DND-41 (cell line): ENCODE data around the gene AXIN1.

Experiments used
- ATAC-seq: fragments of 200-7000 bp; cut with Tn5 transposase; 3 replicates; pipeline ENCODE4 v1.9.1; 2021; ENCODE audit warnings: low read depth; ENCODE audit not compliant: insufficient read depth
- DNase-seq: peaks from one replicate; pipeline ENCODE4 v3.0.0-alpha.2; 2020
- H2AFZ ChIP-seq: 2 replicates; pipeline ENCODE4 v1.6.0; 2012; ENCODE audit warnings: low read depth, low read length
- H3K27ac ChIP-seq: 2 replicates; pipeline ENCODE4 v1.5.1; 2012; ENCODE audit warnings: low read length, inconsistent platforms
- H3K27me3 ChIP-seq: fragments of 200-600 bp; sonication (generic); 2 replicates; pipeline ENCODE4 v1.6.0; 2012; ENCODE audit warnings: low read length, mild to moderate bottlenecking, inconsistent platforms; ENCODE audit not compliant: insufficient read depth, poor library complexity
- H3K36me3 ChIP-seq: 2 replicates; pipeline ENCODE4 v1.5.1; 2012; ENCODE audit warnings: low read length, inconsistent platforms; ENCODE audit not compliant: insufficient read depth
- H3K4me1 ChIP-seq: 2 replicates; pipeline ENCODE4 v1.5.1; 2012; ENCODE audit warnings: mild to moderate bottlenecking, low read length; ENCODE audit not compliant: insufficient read depth
- H3K4me2 ChIP-seq: 2 replicates; pipeline ENCODE4 v1.6.0; 2012; ENCODE audit warnings: mild to moderate bottlenecking, moderate library complexity, low read length, inconsistent platforms; ENCODE audit not compliant: insufficient read depth
- H3K4me3 ChIP-seq, 2 experiments: fragments of 200-600 bp in 1 of 2; shearing (Covaris generic) in 1 of 2; 2 replicates each; pipeline ENCODE4 v1.5.1; 2012 to 2016; ENCODE audit warnings: inconsistent platforms in 2 of 2, low read length in 2 of 2, mild to moderate bottlenecking in 2 of 2, low read depth in 1 of 2, moderate library complexity in 1 of 2
- H3K79me2 ChIP-seq: 2 replicates; pipeline ENCODE4 v1.6.0; 2012; ENCODE audit warnings: low read length, inconsistent platforms; ENCODE audit not compliant: insufficient read depth
- H3K9ac ChIP-seq: 2 replicates; pipeline ENCODE4 v1.6.0; 2012; ENCODE audit warnings: low read depth, mild to moderate bottlenecking, inconsistent platforms, low read length, moderate library complexity
- H3K9me3 ChIP-seq: 2 replicates; pipeline ENCODE4 v1.5.1; 2012; ENCODE audit warnings: low read length, moderate library complexity, mild to moderate bottlenecking, inconsistent platforms; ENCODE audit not compliant: insufficient read depth, severe bottlenecking
- H4K20me1 ChIP-seq: 2 replicates; pipeline ENCODE4 v1.6.0; 2012; ENCODE audit warnings: low read length; ENCODE audit not compliant: insufficient read depth
- CTCF ChIP-seq: IDR thresholded peaks from 2 replicates; pipeline ENCODE4 v1.5.1; 2012; ENCODE audit warnings: borderline replicate concordance, low read length, moderate library complexity, mild to moderate bottlenecking; ENCODE audit not compliant: poor library complexity, severe bottlenecking; ENCODE audit errors: extremely low read depth
- EZH2 ChIP-seq: IDR thresholded peaks from 3 replicates; pipeline ENCODE4 v1.6.1; 2012; ENCODE audit warnings: borderline replicate concordance, low read depth, mild to moderate bottlenecking, moderate library complexity, low read length, inconsistent platforms; ENCODE audit not compliant: severe bottlenecking

The AXIN1 gene

GRCh38 chr16:322476-323143, 29.9 kb downstream of the AXIN1 start:
- no peak overlapping the region for H3K9ac ChIP-seq
- no peak overlapping the region for H2AFZ ChIP-seq
- H3K27ac ChIP-seq: no peak overlapping the region
- no peaks in the 10 kb centered on the region for H3K27me3 ChIP-seq
- peaks cover 28% of the 10 kb centered on the region for H3K36me3 ChIP-seq
- H3K4me1 ChIP-seq: no peaks in the 10 kb centered on the region
- no peaks in the 10 kb centered on the region for H3K9me3 ChIP-seq
- peaks cover 84% of the 10 kb centered on the region for H3K79me2 ChIP-seq
- DNase-seq (no peak), ATAC-seq (no peak)
- no peak overlapping the region for H3K4me2 ChIP-seq
- no peak for TF ChIP-seq EZH2
- TF ChIP-seq CTCF: no peak
- H3K4me3 ChIP-seq: no peak overlapping the region
- H4K20me1 ChIP-seq: peaks cover 83% of the 10 kb centered on the region

- Histone ChIP-seq H3K9ac (no peak overlapping the region), H3K27ac (no peak overlapping the region), H3K4me1 (no peaks in the 10 kb centered on the region), H3K4me3 (no peak overlapping the region), H3K79me2 (peaks cover 87% of the 10 kb centered on the region), H4K20me1 (peaks cover 87% of the 10 kb centered on the region), H3K27me3 (no peaks in the 10 kb centered on the region), H2AFZ (no peak overlapping the region), H3K4me2 (no peak overlapping the region), H3K9me3 (no peaks in the 10 kb centered on the region), H3K36me3 (peaks cover 32% of the 10 kb centered on the region)
- TF ChIP-seq CTCF: no peak
- no peak for TF ChIP-seq EZH2
- DNase-seq (no peak), ATAC-seq (no peak)
Measured at GRCh38 chr16:321532-321931, 31.0 kb downstream of the AXIN1 start.

- H3K9ac ChIP-seq: no peak overlapping the region
- H3K36me3 ChIP-seq: peaks cover 32% of the 10 kb centered on the region
- peaks cover 83% of the 10 kb centered on the region for H3K79me2 ChIP-seq
- H3K4me3 ChIP-seq: no peak overlapping the region
- H3K4me2 ChIP-seq: no peak overlapping the region
- ATAC-seq: no peak
- peaks cover 83% of the 10 kb centered on the region for H4K20me1 ChIP-seq
- H2AFZ ChIP-seq: no peak overlapping the region
- H3K27me3 ChIP-seq: no peaks in the 10 kb centered on the region
- H3K9me3 ChIP-seq: no peaks in the 10 kb centered on the region
- no peak for TF ChIP-seq CTCF
- TF ChIP-seq EZH2: no peak
- no peak for DNase-seq
- no peak overlapping the region for H3K27ac ChIP-seq
- no peaks in the 10 kb centered on the region for H3K4me1 ChIP-seq
Measured at GRCh38 chr16:320206-320605, 32.3 kb downstream of the AXIN1 start.
